ENCODE data around the gene MAMLD1.

MAMLD1 gene

GRCh38 chrX:150465881-150466775 lies 103.0 kb downstream of the MAMLD1 start:
- H3K9me3 Mint-ChIP-seq = no peaks in the 10 kb centered on the region
- H3K4me1 Mint-ChIP-seq (ENCODE audit: low read depth) = peaks cover 2% of the 10 kb centered on the region
- H3K4me3 Mint-ChIP-seq = no peak overlapping the region
- H3K27ac Mint-ChIP-seq = no peak overlapping the region
- peaks cover 15% of the 10 kb centered on the region for H3K36me3 Mint-ChIP-seq (ENCODE audit: low read depth)
- H3K27me3 Mint-ChIP-seq (ENCODE audit: low read depth) = no peaks in the 10 kb centered on the region

- H3K4me3 Mint-ChIP-seq = no peak overlapping the region
- peaks cover 10% of the 10 kb centered on the region for H3K36me3 Mint-ChIP-seq (ENCODE audit: low read depth)
- peaks cover 6% of the 10 kb centered on the region for H3K4me1 Mint-ChIP-seq (ENCODE audit: low read depth)
- H3K27me3 Mint-ChIP-seq (ENCODE audit: low read depth) = no peaks in the 10 kb centered on the region
- no peak overlapping the region for H3K27ac Mint-ChIP-seq
- no peaks in the 10 kb centered on the region for H3K9me3 Mint-ChIP-seq
Measured at GRCh38 chrX:150472306-150472705, 109.2 kb downstream of the MAMLD1 start.

- Mint-ChIP-seq H3K4me1 (ENCODE audit: low read depth) (peaks cover 14% of the 10 kb centered on the region), H3K36me3 (ENCODE audit: low read depth) (peaks cover 12% of the 10 kb centered on the region), H3K27me3 (ENCODE audit: low read depth) (no peaks in the 10 kb centered on the region), H3K4me3 (no peak overlapping the region), H3K9me3 (no peaks in the 10 kb centered on the region), H3K27ac (no peak overlapping the region)
Measured at GRCh38 chrX:150473371-150473770, 110.3 kb downstream of the MAMLD1 start.

GRCh38 chrX:150475461-150475860 lies 112.3 kb downstream of the MAMLD1 start:
- H3K4me1 Mint-ChIP-seq (ENCODE audit: low read depth) = peaks cover 30% of the 10 kb centered on the region
- no peaks in the 10 kb centered on the region for H3K9me3 Mint-ChIP-seq
- no peak overlapping the region for H3K4me3 Mint-ChIP-seq
- no peaks in the 10 kb centered on the region for H3K27me3 Mint-ChIP-seq (ENCODE audit: low read depth)
- no peak overlapping the region for H3K27ac Mint-ChIP-seq
- H3K36me3 Mint-ChIP-seq (ENCODE audit: low read depth) = peaks cover 8% of the 10 kb centered on the region

- peak overlapping the region; percentile 77 for H3K27ac Mint-ChIP-seq
- peaks cover 6% of the 10 kb centered on the region for H3K36me3 Mint-ChIP-seq (ENCODE audit: low read depth)
- no peaks in the 10 kb centered on the region for H3K9me3 Mint-ChIP-seq
- no peak overlapping the region for H3K4me3 Mint-ChIP-seq
- peaks cover 37% of the 10 kb centered on the region for H3K4me1 Mint-ChIP-seq (ENCODE audit: low read depth)
- H3K27me3 Mint-ChIP-seq (ENCODE audit: low read depth) = no peaks in the 10 kb centered on the region
Measured at GRCh38 chrX:150476164-150476699, 113.1 kb downstream of the MAMLD1 start.

- Mint-ChIP-seq H3K27ac (peak overlapping the region; percentile 91), H3K27me3 (ENCODE audit: low read depth) (no peaks in the 10 kb centered on the region), H3K4me3 (peak overlapping the region; percentile 31), H3K36me3 (ENCODE audit: low read depth) (peaks cover 6% of the 10 kb centered on the region), H3K4me1 (ENCODE audit: low read depth) (peaks cover 45% of the 10 kb centered on the region), H3K9me3 (no peaks in the 10 kb centered on the region)
Measured at GRCh38 chrX:150477371-150477770, 114.3 kb downstream of the MAMLD1 start.

GRCh38 chrX:150478496-150479492 lies 115.7 kb downstream of the MAMLD1 start:
- H3K4me3 Mint-ChIP-seq = peak overlapping the region; percentile 62
- H3K36me3 Mint-ChIP-seq (ENCODE audit: low read depth) = peaks cover 11% of the 10 kb centered on the region
- H3K9me3 Mint-ChIP-seq = no peaks in the 10 kb centered on the region
- H3K27me3 Mint-ChIP-seq (ENCODE audit: low read depth) = no peaks in the 10 kb centered on the region
- peak overlapping the region; percentile 91 for H3K27ac Mint-ChIP-seq
- H3K4me1 Mint-ChIP-seq (ENCODE audit: low read depth) = peaks cover 56% of the 10 kb centered on the region

- Mint-ChIP-seq H3K4me1 (ENCODE audit: low read depth) (peaks cover 60% of the 10 kb centered on the region), H3K36me3 (ENCODE audit: low read depth) (peaks cover 10% of the 10 kb centered on the region), H3K27me3 (ENCODE audit: low read depth) (no peaks in the 10 kb centered on the region), H3K27ac (peak overlapping the region; percentile 95), H3K4me3 (peak overlapping the region; percentile 57), H3K9me3 (no peaks in the 10 kb centered on the region)
Measured at GRCh38 chrX:150482537-150483206, 119.6 kb downstream of the MAMLD1 start.

GRCh38 chrX:150483356-150483985 lies 120.4 kb downstream of the MAMLD1 start:
- H3K36me3 Mint-ChIP-seq (ENCODE audit: low read depth) = peaks cover 11% of the 10 kb centered on the region
- H3K4me3 Mint-ChIP-seq = peak overlapping the region; percentile 57
- H3K27me3 Mint-ChIP-seq (ENCODE audit: low read depth) = no peaks in the 10 kb centered on the region
- peak overlapping the region; percentile 95 for H3K27ac Mint-ChIP-seq
- peaks cover 54% of the 10 kb centered on the region for H3K4me1 Mint-ChIP-seq (ENCODE audit: low read depth)
- no peaks in the 10 kb centered on the region for H3K9me3 Mint-ChIP-seq

- Mint-ChIP-seq H3K9me3 (no peaks in the 10 kb centered on the region), H3K27ac (no peak overlapping the region), H3K4me1 (ENCODE audit: low read depth) (peaks cover 40% of the 10 kb centered on the region), H3K4me3 (no peak overlapping the region), H3K27me3 (ENCODE audit: low read depth) (no peaks in the 10 kb centered on the region), H3K36me3 (ENCODE audit: low read depth) (peaks cover 16% of the 10 kb centered on the region)
Measured at GRCh38 chrX:150486011-150486410, 122.9 kb downstream of the MAMLD1 start.

GRCh38 chrX:150487369-150488094 lies 124.4 kb downstream of the MAMLD1 start:
- no peaks in the 10 kb centered on the region for H3K27me3 Mint-ChIP-seq (ENCODE audit: low read depth)
- H3K9me3 Mint-ChIP-seq = no peaks in the 10 kb centered on the region
- H3K4me3 Mint-ChIP-seq = no peak overlapping the region
- no peak overlapping the region for H3K27ac Mint-ChIP-seq
- peaks cover 28% of the 10 kb centered on the region for H3K4me1 Mint-ChIP-seq (ENCODE audit: low read depth)
- peaks cover 15% of the 10 kb centered on the region for H3K36me3 Mint-ChIP-seq (ENCODE audit: low read depth)

- H3K4me1 Mint-ChIP-seq (ENCODE audit: low read depth) = peaks cover 13% of the 10 kb centered on the region
Measured at GRCh38 chrX:150489359-150490015, 126.4 kb downstream of the MAMLD1 start.

GRCh38 chrX:150495496-150495895 lies 132.4 kb downstream of the MAMLD1 start:
- H3K27me3 Mint-ChIP-seq (ENCODE audit: low read depth) = no peaks in the 10 kb centered on the region

More at GRCh38 chrX:150489359-150490015, 126.4 kb downstream of the MAMLD1 start:
- no peak overlapping the region for H3K27ac Mint-ChIP-seq
- peaks cover 11% of the 10 kb centered on the region for H3K36me3 Mint-ChIP-seq (ENCODE audit: low read depth)
- H3K27me3 Mint-ChIP-seq (ENCODE audit: low read depth) = no peaks in the 10 kb centered on the region
- H3K9me3 Mint-ChIP-seq = no peaks in the 10 kb centered on the region
- no peak overlapping the region for H3K4me3 Mint-ChIP-seq

More at GRCh38 chrX:150495496-150495895, 132.4 kb downstream of the MAMLD1 start:
- Mint-ChIP-seq H3K27ac (no peak overlapping the region), H3K4me3 (no peak overlapping the region), H3K36me3 (ENCODE audit: low read depth) (peaks cover 13% of the 10 kb centered on the region), H3K4me1 (ENCODE audit: low read depth) (no peaks in the 10 kb centered on the region), H3K9me3 (no peaks in the 10 kb centered on the region)

All from T-helper 1 cell treated with Interleukin-12 subunit alpha and Interleukin-12 subunit beta and Interleukin-4 antibody, amounts not matched to agents 30 μg/mL and 1 μg/mL, for 36 hours (primary cell).